ENCODE results near the gene CNNM2.

DNA sequence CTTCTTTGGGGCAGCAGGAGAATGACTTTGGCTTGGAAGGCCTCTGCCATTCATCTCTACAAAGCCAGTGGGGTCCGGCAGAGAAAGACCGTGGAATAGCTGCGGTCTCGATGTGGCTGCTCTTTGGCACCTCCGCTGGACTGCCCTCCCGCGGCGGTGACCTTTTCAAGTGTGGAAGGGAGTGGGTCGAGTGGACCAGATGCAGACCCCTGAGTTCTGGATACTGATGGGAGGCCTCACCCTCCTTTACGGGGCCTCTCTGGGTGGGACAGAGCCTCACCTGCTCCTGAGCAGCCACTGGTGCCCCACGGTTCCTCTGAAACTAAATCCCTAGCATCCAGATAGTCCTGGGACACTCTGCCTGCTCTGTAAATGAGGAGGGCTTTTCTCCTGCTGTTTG, 161.9 kb downstream of the CNNM2 start:
- no peak for TF ChIP-seq POLR2A (IDR thresholded peaks at IDR 0.05)
- TF ChIP-seq, protein P1, sequence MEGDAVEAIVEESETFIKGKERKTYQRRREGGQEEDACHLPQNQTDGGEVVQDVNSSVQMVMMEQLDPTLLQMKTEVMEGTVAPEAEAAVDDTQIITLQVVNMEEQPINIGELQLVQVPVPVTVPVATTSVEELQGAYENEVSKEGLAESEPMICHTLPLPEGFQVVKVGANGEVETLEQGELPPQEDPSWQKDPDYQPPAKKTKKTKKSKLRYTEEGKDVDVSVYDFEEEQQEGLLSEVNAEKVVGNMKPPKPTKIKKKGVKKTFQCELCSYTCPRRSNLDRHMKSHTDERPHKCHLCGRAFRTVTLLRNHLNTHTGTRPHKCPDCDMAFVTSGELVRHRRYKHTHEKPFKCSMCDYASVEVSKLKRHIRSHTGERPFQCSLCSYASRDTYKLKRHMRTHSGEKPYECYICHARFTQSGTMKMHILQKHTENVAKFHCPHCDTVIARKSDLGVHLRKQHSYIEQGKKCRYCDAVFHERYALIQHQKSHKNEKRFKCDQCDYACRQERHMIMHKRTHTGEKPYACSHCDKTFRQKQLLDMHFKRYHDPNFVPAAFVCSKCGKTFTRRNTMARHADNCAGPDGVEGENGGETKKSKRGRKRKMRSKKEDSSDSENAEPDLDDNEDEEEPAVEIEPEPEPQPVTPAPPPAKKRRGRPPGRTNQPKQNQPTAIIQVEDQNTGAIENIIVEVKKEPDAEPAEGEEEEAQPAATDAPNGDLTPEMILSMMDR (IDR thresholded peaks at IDR 0.05): no peak
